Naive B cell (primary cell): ENCODE data around the gene PWWP2A. TPM values are rescaled to one million over a fixed set of nuclear protein-coding genes. Genes with fewer than 3 reads are reported as not detected.
A peak's percentile ranks its signal among the peaks of the same experiment; 100 is the strongest.
"Not testable (repeated sequence)": the region's sequence is repeated elsewhere in the genome, so short reads cannot be mapped to it uniquely, and the experiment has no call there.

Source experiments
- ATAC-seq, 2 donors: fragments of 150-1000 bp; cut with Tn5 transposase; 2 replicates each; pipeline ENCODE4 v1.10.0; 2021; ENCODE audit warnings: low read depth in 2 of 2, mild to moderate bottlenecking in 2 of 2, moderate library complexity in 2 of 2
- DNase-seq: peaks from one replicate; pipeline ENCODE4 v3.0.0; 2022
- H3K27ac Mint-ChIP-seq, 6 donors: one replicate each; pipeline ENCODE4 v1.8.0; 2020 to 2022; ENCODE audit warnings: mild to moderate bottlenecking in 6 of 6, mixed read lengths in 6 of 6, moderate library complexity in 5 of 6, inconsistent platforms in 2 of 6
- H3K27me3 Mint-ChIP-seq, 3 donors: one replicate each; pipeline ENCODE4 v1.8.0; 2021 to 2022; ENCODE audit warnings: mixed read lengths in 3 of 3, mild to moderate bottlenecking in 1 of 3
- H3K36me3 Mint-ChIP-seq, 2 donors: one replicate each; pipeline ENCODE4 v1.8.0; 2020 to 2022; ENCODE audit warnings: mixed read lengths in 2 of 2, inconsistent platforms in 1 of 2, mild to moderate bottlenecking in 1 of 2
- H3K4me1 Mint-ChIP-seq, 3 donors: one replicate each; pipeline ENCODE4 v1.8.0; 2020 to 2022; ENCODE audit warnings: mixed read lengths in 3 of 3, inconsistent platforms in 1 of 3, mild to moderate bottlenecking in 1 of 3, moderate library complexity in 1 of 3
- H3K4me3 Mint-ChIP-seq, 8 donors: one replicate each; pipeline ENCODE4 v1.8.0; 2020 to 2022; ENCODE audit warnings: mild to moderate bottlenecking in 8 of 8, mixed read lengths in 8 of 8, moderate library complexity in 8 of 8, inconsistent platforms in 2 of 8
- H3K9me3 Mint-ChIP-seq, 7 donors: one replicate each; pipeline ENCODE4 v1.8.0; 2020 to 2022; ENCODE audit warnings: mixed read lengths in 7 of 7, mild to moderate bottlenecking in 5 of 7, inconsistent platforms in 2 of 7, moderate library complexity in 1 of 7
- polyA plus RNA-seq, 6 donors: library from polyadenylated mRNA; unstranded; fragments of 300-500 nt; fragmentation: Illumina TruSeq; gene quantifications; one replicate each; pipeline ENCODE4 v1.2.3, GENCODE V29; 2021; ENCODE audit warnings: low read depth in 6 of 6

The PWWP2A gene
- polyA plus RNA-seq, 6 donors from 2014 or later, result 8.4 to 44.8 (median 36.0) TPM

- Mint-ChIP-seq H3K4me3 (no peak overlapping the region), H3K36me3 (peaks cover 4 to 9% of the 10 kb centered on the region in 2 donors), H3K9me3 (no peaks in the 10 kb centered on the region), H3K27me3 (no peaks in the 10 kb centered on the region), H3K27ac (no peak overlapping the region), H3K4me1 (no peaks in the 10 kb centered on the region)
- ATAC-seq, result no peak
- no peak for DNase-seq
Measured at GRCh38 chr5:160081495-160081894, 37.8 kb downstream of the PWWP2A start.

GRCh38 chr5:160079753-160080152, 39.5 kb downstream of the PWWP2A start:
- no peak overlapping the region for H3K4me3 Mint-ChIP-seq
- no peaks in the 10 kb centered on the region for H3K27me3 Mint-ChIP-seq
- DNase-seq (no peak), ATAC-seq (no peak)
- peak overlapping the region in 2 of 6 donors; percentile 11 to 20 for H3K27ac Mint-ChIP-seq
- H3K9me3 Mint-ChIP-seq, result no peaks in the 10 kb centered on the region
- H3K36me3 Mint-ChIP-seq, result peaks cover 4 to 9% of the 10 kb centered on the region in 2 donors
- no peaks in the 10 kb centered on the region for H3K4me1 Mint-ChIP-seq

GRCh38 chr5:160076997-160077396, 42.3 kb downstream of the PWWP2A start:
- H3K27me3 Mint-ChIP-seq, result no peaks in the 10 kb centered on the region
- H3K9me3 Mint-ChIP-seq, result no peaks in the 10 kb centered on the region
- DNase-seq (no peak), ATAC-seq (no peak)
- H3K27ac Mint-ChIP-seq, result no peak overlapping the region
- no peaks in the 10 kb centered on the region for H3K4me1 Mint-ChIP-seq
- H3K4me3 Mint-ChIP-seq, result no peak overlapping the region
- peaks cover 4 to 9% of the 10 kb centered on the region in 2 donors for H3K36me3 Mint-ChIP-seq

GRCh38 chr5:160075073-160075472, 44.2 kb downstream of the PWWP2A start:
- no peak for ATAC-seq
- DNase-seq, result no peak
- no peaks in the 10 kb centered on the region for H3K9me3 Mint-ChIP-seq
- peaks cover 0 to 7% (median 4%) of the 10 kb centered on the region in 3 donors for H3K4me1 Mint-ChIP-seq
- H3K4me3 Mint-ChIP-seq, result no peak overlapping the region
- peak overlapping the region in 1 of 6 donors; percentile 6 for H3K27ac Mint-ChIP-seq
- H3K27me3 Mint-ChIP-seq, result no peaks in the 10 kb centered on the region
- peaks cover 4 to 9% of the 10 kb centered on the region in 2 donors for H3K36me3 Mint-ChIP-seq

GRCh38 chr5:160071916-160072315, 47.3 kb downstream of the PWWP2A start:
- DNase-seq (no peak), ATAC-seq (no peak)
- Mint-ChIP-seq H3K36me3 (no peaks in the 10 kb centered on the region), H3K4me3 (no peak overlapping the region), H3K9me3 (no peaks in the 10 kb centered on the region), H3K4me1 (peaks cover 0 to 7% (median 4%) of the 10 kb centered on the region in 3 donors), H3K27me3 (no peaks in the 10 kb centered on the region), H3K27ac (peak overlapping the region in 3 of 6 donors; percentile 10 to 68 (median 22))

GRCh38 chr5:160071516-160071915, 47.7 kb downstream of the PWWP2A start:
- no peak for DNase-seq
- H3K9me3 Mint-ChIP-seq, result no peaks in the 10 kb centered on the region
- no peak for ATAC-seq
- H3K4me1 Mint-ChIP-seq, result peaks cover 0 to 7% (median 4%) of the 10 kb centered on the region in 3 donors
- H3K27ac Mint-ChIP-seq, result peak overlapping the region in 2 of 6 donors; percentile 10 to 68
- H3K36me3 Mint-ChIP-seq, result no peaks in the 10 kb centered on the region
- H3K27me3 Mint-ChIP-seq, result no peaks in the 10 kb centered on the region
- no peak overlapping the region for H3K4me3 Mint-ChIP-seq

GRCh38 chr5:160069120-160069519, 50.1 kb downstream of the PWWP2A start:
- H3K36me3 Mint-ChIP-seq, ATAC-seq, H3K27me3 Mint-ChIP-seq, H3K27ac Mint-ChIP-seq, H3K9me3 Mint-ChIP-seq, H3K4me3 Mint-ChIP-seq, DNase-seq, H3K4me1 Mint-ChIP-seq: not testable (repeated sequence)

- H3K4me3 Mint-ChIP-seq, result no peak overlapping the region
- peak overlapping the region in 2 of 6 donors; percentile 48 to 76 for H3K27ac Mint-ChIP-seq
- H3K27me3 Mint-ChIP-seq, result no peaks in the 10 kb centered on the region
- ATAC-seq, result no peak
- peaks cover 15 to 19% of the 10 kb centered on the region in 2 donors for H3K36me3 Mint-ChIP-seq
- no peak for DNase-seq
- no peaks in the 10 kb centered on the region for H3K9me3 Mint-ChIP-seq
- H3K4me1 Mint-ChIP-seq, result no peaks in the 10 kb centered on the region
Measured at GRCh38 chr5:160064995-160065614, 54.1 kb downstream of the PWWP2A start.

GRCh38 chr5:160064417-160064810, 54.8 kb downstream of the PWWP2A start:
- H3K27ac Mint-ChIP-seq, result no peak overlapping the region
- H3K4me3 Mint-ChIP-seq, result no peak overlapping the region
- no peaks in the 10 kb centered on the region for H3K9me3 Mint-ChIP-seq
- H3K27me3 Mint-ChIP-seq, result no peaks in the 10 kb centered on the region
- peaks cover 17 to 23% of the 10 kb centered on the region in 2 donors for H3K36me3 Mint-ChIP-seq
- DNase-seq, result no peak
- ATAC-seq, result no peak
- no peaks in the 10 kb centered on the region for H3K4me1 Mint-ChIP-seq

GRCh38 chr5:160061770-160062169, 57.5 kb downstream of the PWWP2A start:
- no peak overlapping the region for H3K4me3 Mint-ChIP-seq
- DNase-seq (no peak), ATAC-seq (no peak)
- no peaks in the 10 kb centered on the region for H3K9me3 Mint-ChIP-seq
- H3K27me3 Mint-ChIP-seq, result no peaks in the 10 kb centered on the region
- no peaks in the 10 kb centered on the region for H3K4me1 Mint-ChIP-seq
- H3K27ac Mint-ChIP-seq, result no peak overlapping the region
- peaks cover 31 to 35% of the 10 kb centered on the region in 2 donors for H3K36me3 Mint-ChIP-seq

- ATAC-seq, result no peak
- Mint-ChIP-seq H3K9me3 (no peaks in the 10 kb centered on the region), H3K4me1 (no peaks in the 10 kb centered on the region), H3K27me3 (no peaks in the 10 kb centered on the region), H3K4me3 (no peak overlapping the region), H3K36me3 (peaks cover 27 to 49% of the 10 kb centered on the region in 2 donors), H3K27ac (no peak overlapping the region)
- DNase-seq, result no peak
Measured at GRCh38 chr5:160060001-160060400, 59.2 kb downstream of the PWWP2A start.

- H3K4me3 Mint-ChIP-seq, result no peak overlapping the region
- no peak for DNase-seq
- ATAC-seq, result no peak
- H3K4me1 Mint-ChIP-seq, result no peaks in the 10 kb centered on the region
- H3K9me3 Mint-ChIP-seq, result no peaks in the 10 kb centered on the region
- no peaks in the 10 kb centered on the region for H3K27me3 Mint-ChIP-seq
- no peak overlapping the region for H3K27ac Mint-ChIP-seq
- H3K36me3 Mint-ChIP-seq, result peaks cover 34 to 52% of the 10 kb centered on the region in 2 donors
Measured at GRCh38 chr5:160057256-160057655, 62.0 kb downstream of the PWWP2A start.

- H3K4me3 Mint-ChIP-seq, result no peak overlapping the region
- H3K9me3 Mint-ChIP-seq, result no peaks in the 10 kb centered on the region
- DNase-seq (no peak), ATAC-seq (no peak)
- no peaks in the 10 kb centered on the region for H3K27me3 Mint-ChIP-seq
- H3K36me3 Mint-ChIP-seq, result peaks cover 41 to 46% of the 10 kb centered on the region in 2 donors
- no peaks in the 10 kb centered on the region for H3K4me1 Mint-ChIP-seq
- H3K27ac Mint-ChIP-seq, result peak overlapping the region in 1 of 6 donors; percentile 85
Measured at GRCh38 chr5:160054831-160055230, 64.4 kb downstream of the PWWP2A start.

- Mint-ChIP-seq H3K4me1 (no peaks in the 10 kb centered on the region), H3K27ac (peak overlapping the region in 3 of 6 donors; percentile 44 to 66 (median 56)), H3K27me3 (no peaks in the 10 kb centered on the region), H3K4me3 (no peak overlapping the region), H3K9me3 (no peaks in the 10 kb centered on the region), H3K36me3 (peaks cover 42 to 45% of the 10 kb centered on the region in 2 donors)
- DNase-seq (no peak), ATAC-seq (no peak)
Measured at GRCh38 chr5:160054047-160054446, 65.2 kb downstream of the PWWP2A start.
